Stomach (tissue), 4 donors: ENCODE data around the gene RIBC2.
"Not testable (repeated sequence)": the region's sequence is repeated elsewhere in the genome, so short reads cannot be mapped to it uniquely, and the experiment has no call there.

ENCODE experiments used
- EP300 ChIP-seq: sonication (generic); formaldehyde crosslinking; IDR thresholded peaks from one replicate; pipeline ENCODE4 v1.6.1; 2017; ENCODE audit warnings: antibody characterized with exemption
- POLR2A ChIP-seq, 4 donors: fragments of 450-650 bp; IDR thresholded peaks; one replicate each; pipeline ENCODE4 v1.6.1; 2016; ENCODE audit warnings: antibody characterized with exemption in 4 of 4, control low read depth in 2 of 4, mild to moderate bottlenecking in 1 of 4, moderate library complexity in 1 of 4
- POLR2AphosphoS5 ChIP-seq, 3 donors: sonication (generic); formaldehyde crosslinking; IDR thresholded peaks; one replicate each; pipeline ENCODE4 v1.6.1; 2016; ENCODE audit warnings: antibody characterized with exemption in 3 of 3
- TF ChIP-seq, protein P1 (sequence below), 7 experiments: fragments of 450-650 bp in 4 of 7; fragments of 200-600 bp in 3 of 7; sonication (generic) in 3 of 7; IDR thresholded peaks; one replicate each; pipeline ENCODE4 v1.5.1; 2016 to 2019; ENCODE audit warnings: antibody characterized with exemption in 7 of 7, control low read depth in 2 of 7, mild to moderate bottlenecking in 1 of 7

- not testable (repeated sequence) for TF ChIP-seq POLR2AphosphoS5 (IDR thresholded peaks at IDR 0.05); POLR2A (IDR thresholded peaks at IDR 0.05); EP300
- TF ChIP-seq, protein P1, sequence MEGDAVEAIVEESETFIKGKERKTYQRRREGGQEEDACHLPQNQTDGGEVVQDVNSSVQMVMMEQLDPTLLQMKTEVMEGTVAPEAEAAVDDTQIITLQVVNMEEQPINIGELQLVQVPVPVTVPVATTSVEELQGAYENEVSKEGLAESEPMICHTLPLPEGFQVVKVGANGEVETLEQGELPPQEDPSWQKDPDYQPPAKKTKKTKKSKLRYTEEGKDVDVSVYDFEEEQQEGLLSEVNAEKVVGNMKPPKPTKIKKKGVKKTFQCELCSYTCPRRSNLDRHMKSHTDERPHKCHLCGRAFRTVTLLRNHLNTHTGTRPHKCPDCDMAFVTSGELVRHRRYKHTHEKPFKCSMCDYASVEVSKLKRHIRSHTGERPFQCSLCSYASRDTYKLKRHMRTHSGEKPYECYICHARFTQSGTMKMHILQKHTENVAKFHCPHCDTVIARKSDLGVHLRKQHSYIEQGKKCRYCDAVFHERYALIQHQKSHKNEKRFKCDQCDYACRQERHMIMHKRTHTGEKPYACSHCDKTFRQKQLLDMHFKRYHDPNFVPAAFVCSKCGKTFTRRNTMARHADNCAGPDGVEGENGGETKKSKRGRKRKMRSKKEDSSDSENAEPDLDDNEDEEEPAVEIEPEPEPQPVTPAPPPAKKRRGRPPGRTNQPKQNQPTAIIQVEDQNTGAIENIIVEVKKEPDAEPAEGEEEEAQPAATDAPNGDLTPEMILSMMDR (IDR thresholded peaks at IDR 0.05) = not testable (repeated sequence)
These were observed 23.5 kb downstream of the RIBC2 start for GRCh38 chr22:45436871-45437517.
